Measurements from ENCODE around the gene ATXN3.

Gene ATXN3

DNA sequence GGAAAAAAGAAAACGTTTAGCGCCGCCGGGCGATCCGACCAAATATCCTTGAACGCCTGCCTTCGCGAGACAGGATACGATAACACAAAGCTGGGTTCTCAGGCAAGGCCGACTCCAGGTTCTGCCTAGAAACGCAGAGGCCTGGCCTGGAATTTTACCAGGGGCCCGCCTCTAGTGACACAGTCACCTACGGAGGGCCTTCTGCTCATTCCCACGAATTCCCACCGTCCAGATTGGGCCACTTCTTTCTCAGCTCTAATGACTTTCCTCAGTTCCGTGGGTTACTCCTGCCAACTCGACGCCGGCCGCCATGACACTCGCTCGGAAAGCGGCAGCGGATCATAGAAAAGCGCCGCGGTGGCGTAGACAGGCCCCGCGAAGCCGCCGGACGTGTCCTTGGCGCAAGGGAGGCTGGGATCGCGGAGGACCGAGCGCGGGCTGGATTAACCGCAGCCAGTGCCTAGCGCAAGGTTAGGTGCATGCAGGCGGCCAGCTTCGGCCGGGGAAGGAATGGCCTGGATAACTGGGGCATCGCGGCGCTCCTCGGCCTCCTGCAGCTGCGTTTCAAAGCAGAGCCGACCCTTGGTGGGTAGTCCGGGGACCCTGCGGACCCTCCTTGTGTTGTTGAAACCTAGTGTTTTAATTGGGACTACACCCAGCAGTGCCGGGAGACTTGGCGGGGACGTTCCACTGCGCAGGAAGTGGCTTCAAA is 66.5 kb downstream of the ATXN3 start, which contains the start of gene TRIP11 (continued):
- TF ChIP-seq ZNF792 (tag by site-specific recombination; IDR thresholded peaks at IDR 0.05) = peak; percentile 64; the same call in 1 of the 2 replicates
- peak; percentile 58 for TF ChIP-seq ZSCAN30 (tag by site-specific recombination; IDR thresholded peaks at IDR 0.05)
- TF ChIP-seq KLF8 (tag by site-specific recombination; IDR thresholded peaks at IDR 0.05) = peak; percentile 48; the same call in 1 of the 2 replicates
- TF ChIP-seq ZNF19 (tag by site-specific recombination; IDR thresholded peaks at IDR 0.05; ENCODE audit: low read depth) = no peak
- TF ChIP-seq, protein P1, sequence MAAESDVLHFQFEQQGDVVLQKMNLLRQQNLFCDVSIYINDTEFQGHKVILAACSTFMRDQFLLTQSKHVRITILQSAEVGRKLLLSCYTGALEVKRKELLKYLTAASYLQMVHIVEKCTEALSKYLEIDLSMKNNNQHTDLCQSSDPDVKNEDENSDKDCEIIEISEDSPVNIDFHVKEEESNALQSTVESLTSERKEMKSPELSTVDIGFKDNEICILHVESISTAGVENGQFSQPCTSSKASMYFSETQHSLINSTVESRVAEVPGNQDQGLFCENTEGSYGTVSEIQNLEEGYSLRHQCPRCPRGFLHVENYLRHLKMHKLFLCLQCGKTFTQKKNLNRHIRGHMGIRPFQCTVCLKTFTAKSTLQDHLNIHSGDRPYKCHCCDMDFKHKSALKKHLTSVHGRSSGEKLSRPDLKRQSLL (tag by site-specific recombination; IDR thresholded peaks at IDR 0.05) = no peak
- TF ChIP-seq YY2 (tag by site-specific recombination; IDR thresholded peaks at IDR 0.05) = peak; percentile 88
- TF ChIP-seq WT1 (tag by site-specific recombination; IDR thresholded peaks at IDR 0.05) = no peak; the same call in 1 of the 2 replicates
- TF ChIP-seq, protein P2, sequence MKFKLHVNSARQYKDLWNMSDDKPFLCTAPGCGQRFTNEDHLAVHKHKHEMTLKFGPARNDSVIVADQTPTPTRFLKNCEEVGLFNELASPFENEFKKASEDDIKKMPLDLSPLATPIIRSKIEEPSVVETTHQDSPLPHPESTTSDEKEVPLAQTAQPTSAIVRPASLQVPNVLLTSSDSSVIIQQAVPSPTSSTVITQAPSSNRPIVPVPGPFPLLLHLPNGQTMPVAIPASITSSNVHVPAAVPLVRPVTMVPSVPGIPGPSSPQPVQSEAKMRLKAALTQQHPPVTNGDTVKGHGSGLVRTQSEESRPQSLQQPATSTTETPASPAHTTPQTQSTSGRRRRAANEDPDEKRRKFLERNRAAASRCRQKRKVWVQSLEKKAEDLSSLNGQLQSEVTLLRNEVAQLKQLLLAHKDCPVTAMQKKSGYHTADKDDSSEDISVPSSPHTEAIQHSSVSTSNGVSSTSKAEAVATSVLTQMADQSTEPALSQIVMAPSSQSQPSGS (tag by site-specific recombination; IDR thresholded peaks at IDR 0.05; ENCODE audit: low read depth) = no peak
- TF ChIP-seq ZNF18 (tag by site-specific recombination; IDR thresholded peaks at IDR 0.05) = no peak
- TF ChIP-seq, protein P3, sequence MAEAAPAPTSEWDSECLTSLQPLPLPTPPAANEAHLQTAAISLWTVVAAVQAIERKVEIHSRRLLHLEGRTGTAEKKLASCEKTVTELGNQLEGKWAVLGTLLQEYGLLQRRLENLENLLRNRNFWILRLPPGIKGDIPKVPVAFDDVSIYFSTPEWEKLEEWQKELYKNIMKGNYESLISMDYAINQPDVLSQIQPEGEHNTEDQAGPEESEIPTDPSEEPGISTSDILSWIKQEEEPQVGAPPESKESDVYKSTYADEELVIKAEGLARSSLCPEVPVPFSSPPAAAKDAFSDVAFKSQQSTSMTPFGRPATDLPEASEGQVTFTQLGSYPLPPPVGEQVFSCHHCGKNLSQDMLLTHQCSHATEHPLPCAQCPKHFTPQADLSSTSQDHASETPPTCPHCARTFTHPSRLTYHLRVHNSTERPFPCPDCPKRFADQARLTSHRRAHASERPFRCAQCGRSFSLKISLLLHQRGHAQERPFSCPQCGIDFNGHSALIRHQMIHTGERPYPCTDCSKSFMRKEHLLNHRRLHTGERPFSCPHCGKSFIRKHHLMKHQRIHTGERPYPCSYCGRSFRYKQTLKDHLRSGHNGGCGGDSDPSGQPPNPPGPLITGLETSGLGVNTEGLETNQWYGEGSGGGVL (tag by site-specific recombination; IDR thresholded peaks at IDR 0.05) = no peak
- TF ChIP-seq, protein P4, sequence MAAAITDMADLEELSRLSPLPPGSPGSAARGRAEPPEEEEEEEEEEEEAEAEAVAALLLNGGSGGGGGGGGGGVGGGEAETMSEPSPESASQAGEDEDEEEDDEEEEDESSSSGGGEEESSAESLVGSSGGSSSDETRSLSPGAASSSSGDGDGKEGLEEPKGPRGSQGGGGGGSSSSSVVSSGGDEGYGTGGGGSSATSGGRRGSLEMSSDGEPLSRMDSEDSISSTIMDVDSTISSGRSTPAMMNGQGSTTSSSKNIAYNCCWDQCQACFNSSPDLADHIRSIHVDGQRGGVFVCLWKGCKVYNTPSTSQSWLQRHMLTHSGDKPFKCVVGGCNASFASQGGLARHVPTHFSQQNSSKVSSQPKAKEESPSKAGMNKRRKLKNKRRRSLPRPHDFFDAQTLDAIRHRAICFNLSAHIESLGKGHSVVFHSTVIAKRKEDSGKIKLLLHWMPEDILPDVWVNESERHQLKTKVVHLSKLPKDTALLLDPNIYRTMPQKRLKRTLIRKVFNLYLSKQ (tag by site-specific recombination; IDR thresholded peaks at IDR 0.05; ENCODE audit: borderline replicate concordance) = no peak
- no peak for TF ChIP-seq KLF10 (tag by site-specific recombination; IDR thresholded peaks at IDR 0.05)
- TF ChIP-seq HOXD13 (CRISPR knock-in tag; IDR thresholded peaks at IDR 0.05; ENCODE audit: borderline replicate concordance) = no peak
- 0 out of 2 replicates have a peak, but pooled peaks have one; percentile 18 for TF ChIP-seq INSM2 (tag by site-specific recombination; IDR thresholded peaks at IDR 0.05)
- TF ChIP-seq ZNF169 (tag by site-specific recombination; IDR thresholded peaks at IDR 0.05) = no peak
- no peak for TF ChIP-seq ZNF341 (tag by site-specific recombination; IDR thresholded peaks at IDR 0.05; ENCODE audit: low read depth)
- no peak for TF ChIP-seq ZNF112 (tag by site-specific recombination; IDR thresholded peaks at IDR 0.05)
- no peak for TF ChIP-seq ZBTB7A (tag by site-specific recombination; IDR thresholded peaks at IDR 0.05; ENCODE audit: low read depth)
- TF ChIP-seq ZBTB17 (tag by site-specific recombination; IDR thresholded peaks at IDR 0.05) = peak; percentile 95
- no peak for TF ChIP-seq ZNF423 (tag by site-specific recombination; IDR thresholded peaks at IDR 0.05)
- TF ChIP-seq BCL11B (tag by site-specific recombination; IDR thresholded peaks at IDR 0.05; ENCODE audit: low read depth) = 0 out of 2 replicates have a peak, but pooled peaks have one; percentile 15
- no peak for TF ChIP-seq EGR2 (tag by site-specific recombination; IDR thresholded peaks at IDR 0.05; ENCODE audit: low read depth)
- no peak for TF ChIP-seq ZFHX2 (tag by site-specific recombination; conservative IDR thresholded peaks at IDR 0.05)
- TF ChIP-seq ZNF146 (tag by site-specific recombination; IDR thresholded peaks at IDR 0.05) = no peak
- TF ChIP-seq ZNF184 (tag by site-specific recombination; IDR thresholded peaks at IDR 0.05) = no peak
